NOMO-1 treated with DMSO at 0.1 percent for 48 hours (cell line): Measurements from ENCODE around the gene KIAA1671.

ENCODE experiments used
- DNase-seq: peaks from one replicate; lab custom pipeline; 2025; ENCODE audit not compliant: unreplicated experiment; lab: John Stamatoyannopoulos, UW

KIAA1671 gene

DNA sequence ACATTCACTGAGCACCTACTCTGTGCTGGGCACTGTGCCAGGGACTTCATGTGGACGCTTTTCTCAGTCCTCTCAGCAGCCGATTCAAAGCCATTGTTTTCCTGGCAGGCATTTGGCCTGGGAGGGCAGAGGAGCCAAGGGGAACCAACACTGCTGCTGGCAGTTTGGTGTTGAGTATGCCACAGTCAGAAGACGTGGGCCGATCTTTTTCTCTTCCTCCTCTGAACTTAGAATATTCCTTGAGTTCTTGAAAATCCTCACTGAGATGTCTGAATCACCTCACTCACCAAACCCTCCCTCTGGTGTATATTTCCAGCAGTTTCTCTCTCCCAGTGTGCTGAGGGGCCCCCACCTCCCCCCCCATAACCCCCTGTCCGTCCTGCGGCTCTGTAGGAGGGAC lies 132.6 kb downstream of the KIAA1671 start:
- no peak for DNase-seq

DNA sequence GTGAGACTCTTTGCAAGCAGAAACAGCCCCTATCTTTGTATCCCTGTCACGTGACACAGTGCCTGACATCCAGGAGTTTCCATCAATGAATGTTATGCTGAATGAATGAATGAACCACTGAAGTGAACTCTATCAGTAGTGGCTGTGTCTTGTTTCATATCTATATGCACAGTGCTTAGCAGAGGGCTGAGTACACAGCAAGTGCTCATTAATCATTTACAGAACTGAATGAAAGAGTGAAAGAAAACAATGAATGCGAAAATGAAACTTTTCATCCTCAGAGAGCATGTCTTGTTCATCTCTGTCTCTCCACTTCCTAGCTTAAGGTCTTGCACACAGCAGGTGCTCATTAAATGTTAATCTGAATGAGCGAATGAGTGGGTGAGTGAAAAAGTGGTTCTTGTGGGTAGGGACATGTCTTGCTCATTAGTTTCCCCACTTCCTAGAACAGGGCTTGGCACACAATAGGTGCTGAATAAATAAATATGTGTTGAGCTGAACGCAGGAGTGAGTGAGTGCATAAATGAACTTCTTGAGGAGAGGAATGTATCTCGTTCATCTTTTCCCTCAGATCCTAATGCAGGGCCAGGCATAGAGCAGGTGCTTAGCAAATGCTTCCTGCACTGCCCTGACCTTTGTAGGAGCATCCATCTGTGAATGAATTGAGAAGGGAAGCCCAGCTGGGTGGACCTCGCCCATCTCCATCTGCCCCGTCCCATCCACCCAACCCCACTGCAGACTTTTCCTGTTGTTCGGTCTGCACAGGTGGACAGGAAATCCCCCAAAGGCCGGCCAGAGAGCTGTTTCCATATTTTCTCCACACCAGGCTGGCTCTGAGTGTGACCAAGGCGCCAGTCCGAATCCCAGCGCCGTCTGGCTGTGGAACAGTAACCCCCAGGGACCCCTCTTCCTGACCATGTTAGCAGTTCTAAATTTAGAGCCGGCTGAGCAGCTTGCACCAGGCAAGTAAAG lies 133.7 kb downstream of the KIAA1671 start:
- DNase-seq: no peak

DNA sequence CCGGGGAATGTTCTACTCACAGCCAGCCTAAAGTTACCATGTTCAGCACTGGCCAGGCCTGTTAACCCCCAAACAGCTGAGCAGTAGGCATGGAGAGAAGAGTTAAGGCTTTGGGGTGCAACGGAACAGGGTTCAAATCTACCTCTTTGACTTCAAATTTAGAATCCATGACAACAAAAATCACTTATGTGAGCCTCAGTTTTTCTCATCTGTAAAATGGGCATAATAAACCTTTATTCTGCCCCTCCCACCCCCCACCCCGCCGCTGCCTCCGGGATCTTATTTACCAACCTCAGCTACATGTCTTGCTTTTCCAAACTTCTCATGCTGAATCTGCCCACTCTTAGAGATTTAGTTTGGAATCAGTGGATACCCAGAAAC lies 134.4 kb downstream of the KIAA1671 start:
- no peak for DNase-seq

DNA sequence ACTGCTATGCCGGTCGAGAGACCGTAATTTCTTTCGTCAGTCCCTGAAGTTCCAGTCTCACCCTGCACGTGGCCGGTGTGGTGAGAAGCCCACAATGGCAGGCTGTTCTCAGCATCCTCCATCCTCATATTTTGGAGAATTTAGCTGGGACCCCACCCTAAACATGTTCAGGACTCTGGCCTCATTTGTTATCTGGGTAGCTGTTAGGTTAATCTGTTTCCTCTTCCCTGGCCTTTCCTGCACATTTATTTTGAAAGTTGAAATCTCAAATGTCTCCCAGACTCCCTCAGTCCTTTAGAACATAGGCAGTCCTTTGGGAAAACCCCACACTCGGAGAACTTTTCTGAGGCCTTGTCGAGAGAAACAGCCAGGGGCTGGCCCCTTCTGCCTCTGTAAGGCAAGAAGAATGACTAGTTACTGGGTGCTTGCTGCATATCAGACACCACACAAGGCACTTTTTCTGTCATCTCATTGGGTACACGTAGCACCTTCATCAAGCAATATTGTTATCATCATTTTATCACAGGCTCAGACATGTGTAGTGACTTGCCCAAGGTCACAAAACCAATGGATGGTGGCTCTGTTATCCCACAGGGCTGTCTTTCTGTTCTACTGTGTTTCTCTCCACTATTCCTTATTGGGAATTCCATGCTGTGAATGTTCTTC lies 137.8 kb downstream of the KIAA1671 start:
- no peak for DNase-seq

DNA sequence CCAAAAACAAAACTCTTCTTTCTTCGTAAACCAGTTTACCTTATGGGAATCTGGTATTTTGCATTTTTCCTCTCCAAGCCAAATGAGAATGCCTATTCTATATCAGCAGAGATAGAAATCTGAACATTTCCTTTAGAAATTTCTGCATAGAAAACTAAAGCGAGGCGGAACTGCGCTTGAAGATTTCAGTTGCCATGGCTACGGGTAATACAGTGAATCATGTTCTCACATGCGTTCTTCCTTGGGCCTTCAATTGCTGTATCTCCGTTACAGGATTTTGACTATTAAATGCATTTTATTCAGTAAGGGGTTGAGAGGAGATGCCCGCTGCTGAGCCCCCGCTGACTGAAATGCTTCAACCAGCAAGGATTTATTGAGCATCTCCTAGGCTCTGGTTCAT lies 138.9 kb downstream of the KIAA1671 start:
- no peak for DNase-seq

DNA sequence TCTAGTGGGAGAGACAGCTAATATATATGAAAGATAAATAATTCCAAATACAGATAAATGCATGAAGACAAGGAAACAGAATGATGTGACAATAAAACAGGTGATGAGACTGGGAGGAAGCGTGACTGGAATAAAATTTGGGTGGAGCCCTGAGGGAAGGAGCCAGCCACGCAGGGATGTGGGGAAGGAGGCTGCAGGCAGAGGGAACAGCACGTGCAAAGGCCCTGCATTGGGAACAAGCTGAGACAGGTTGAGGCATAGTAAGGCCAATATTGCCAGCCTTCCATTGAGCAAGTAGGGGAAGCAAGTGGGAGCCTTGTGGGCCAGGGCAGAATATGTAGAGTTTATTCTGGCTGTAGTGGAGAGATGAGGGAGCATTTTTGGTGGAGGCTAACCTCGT lies 139.6 kb downstream of the KIAA1671 start:
- no peak for DNase-seq

DNA sequence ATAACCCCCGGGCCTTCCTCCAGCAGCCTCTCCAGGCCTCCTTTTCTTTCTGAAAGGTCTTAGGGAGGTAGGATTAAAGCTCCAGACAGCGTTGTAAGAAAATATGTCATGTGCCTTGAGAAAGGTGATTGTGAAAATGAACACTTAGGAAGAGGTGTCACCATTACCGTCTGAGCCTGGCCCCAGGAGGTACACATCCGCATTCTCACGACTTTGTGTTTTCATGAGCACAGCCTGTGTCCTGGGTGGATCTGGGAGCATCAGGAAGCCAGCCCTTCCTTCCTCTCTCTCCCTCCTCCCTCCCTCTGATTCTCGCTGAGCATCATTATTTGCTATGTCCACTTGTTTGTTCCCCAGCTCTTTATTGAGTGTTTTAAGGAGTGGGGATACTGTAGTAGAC lies 142.1 kb downstream of the KIAA1671 start:
- no peak for DNase-seq

DNA sequence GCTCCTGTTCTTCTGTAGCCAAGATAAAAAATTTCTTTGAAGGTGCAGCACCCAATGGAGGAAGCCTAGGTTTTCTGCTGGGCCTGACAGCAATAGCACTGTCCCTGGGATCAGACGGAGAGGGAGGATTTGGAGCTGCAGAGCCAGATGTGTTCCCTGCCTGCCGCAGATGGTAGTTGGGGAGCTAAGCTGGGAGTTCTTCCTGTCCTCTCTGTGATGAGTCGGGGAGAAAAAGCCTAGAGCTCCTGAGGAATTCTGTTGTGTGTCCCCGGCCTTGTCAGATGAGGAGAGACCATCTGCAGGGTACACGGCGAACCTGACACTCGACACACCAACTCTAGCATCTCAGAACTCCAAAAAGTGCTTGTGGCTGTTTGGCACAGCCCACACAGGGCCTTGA lies 143.4 kb downstream of the KIAA1671 start:
- DNase-seq: no peak

DNA sequence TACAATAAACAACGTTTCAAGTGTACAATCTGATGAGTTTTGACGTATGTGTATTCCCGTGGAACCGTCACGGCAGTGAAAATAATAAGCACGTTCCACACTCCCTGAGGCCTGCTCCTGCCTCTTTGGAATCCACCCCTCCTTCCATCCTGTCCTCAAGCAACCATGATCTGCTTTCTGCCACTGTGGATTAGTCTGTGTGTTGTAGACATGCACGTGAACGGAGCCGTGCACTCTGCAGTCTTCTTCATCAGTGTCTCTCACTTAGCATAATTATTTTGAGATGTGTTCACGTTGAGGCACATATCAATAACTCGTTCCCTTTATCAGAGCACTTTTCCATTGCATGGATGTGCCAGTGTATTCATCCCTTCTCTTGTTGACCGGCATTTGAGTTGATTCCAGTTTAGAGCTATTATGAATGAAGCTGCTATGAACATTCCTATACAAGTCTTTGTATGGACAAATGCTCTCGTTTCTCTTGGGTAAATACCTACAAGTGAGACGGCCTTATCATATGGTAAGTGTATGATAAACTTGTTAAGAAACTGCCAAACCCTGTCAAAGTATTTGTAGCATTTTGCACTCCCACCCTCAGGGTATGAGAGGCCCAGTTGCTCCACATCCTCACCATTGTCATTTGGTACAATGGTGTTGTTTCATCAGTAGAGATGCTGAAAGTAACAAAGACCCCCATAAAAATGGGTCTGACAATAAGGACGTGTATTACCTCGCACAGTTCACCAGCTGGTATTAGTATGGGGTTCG lies 144.3 kb downstream of the KIAA1671 start:
- no peak for DNase-seq

DNA sequence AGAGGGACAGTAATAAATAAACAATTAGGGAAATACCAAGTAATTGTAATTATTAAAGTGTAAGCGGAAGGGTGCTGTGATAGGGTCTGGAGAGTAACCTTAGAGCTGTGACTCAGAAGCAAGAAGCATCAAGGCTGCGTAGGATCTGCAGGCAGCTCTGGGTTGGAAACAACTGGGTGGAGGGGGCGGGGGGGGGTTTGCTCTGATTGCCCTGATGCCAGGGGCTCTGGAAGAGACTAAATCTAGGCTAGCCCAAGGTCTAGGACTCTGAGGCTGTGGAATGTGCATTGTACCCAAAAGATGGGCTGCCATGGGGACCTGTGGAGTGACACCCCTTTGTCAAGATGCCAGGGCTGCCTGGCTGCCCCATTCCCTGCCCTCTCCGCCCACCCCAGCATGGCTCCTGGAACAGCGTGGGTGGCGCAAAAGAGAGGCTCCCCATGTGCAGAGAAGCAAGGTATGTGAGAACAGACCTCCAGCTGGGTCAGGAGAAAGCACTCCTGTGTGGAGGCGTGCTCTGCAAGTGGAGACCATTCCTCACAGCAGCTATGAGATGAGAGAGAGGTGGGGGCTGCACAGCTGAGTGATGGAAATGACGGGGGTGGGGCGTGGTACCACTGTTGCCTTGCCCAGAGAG lies 146.0 kb downstream of the KIAA1671 start:
- no peak for DNase-seq

DNA sequence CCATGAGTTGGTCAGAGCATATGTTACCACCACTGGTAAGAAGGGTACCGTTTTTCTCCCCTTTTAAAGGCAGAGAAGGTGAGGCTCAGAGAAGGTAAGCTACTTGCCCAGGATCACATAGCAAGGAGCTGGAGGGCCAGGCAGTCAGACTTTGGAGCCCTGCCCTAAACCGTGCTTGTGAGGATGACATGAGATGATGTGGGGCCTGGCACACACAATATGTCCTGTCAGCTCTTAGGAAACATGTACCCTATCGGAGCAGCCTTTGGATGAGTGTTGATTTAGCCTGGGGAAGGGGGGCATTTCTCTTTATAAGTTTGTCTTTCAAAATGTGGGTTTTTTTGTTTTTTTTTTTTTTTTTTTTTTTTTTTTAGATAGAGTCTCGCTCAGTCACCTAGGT lies 146.7 kb downstream of the KIAA1671 start:
- no peak for DNase-seq

DNA sequence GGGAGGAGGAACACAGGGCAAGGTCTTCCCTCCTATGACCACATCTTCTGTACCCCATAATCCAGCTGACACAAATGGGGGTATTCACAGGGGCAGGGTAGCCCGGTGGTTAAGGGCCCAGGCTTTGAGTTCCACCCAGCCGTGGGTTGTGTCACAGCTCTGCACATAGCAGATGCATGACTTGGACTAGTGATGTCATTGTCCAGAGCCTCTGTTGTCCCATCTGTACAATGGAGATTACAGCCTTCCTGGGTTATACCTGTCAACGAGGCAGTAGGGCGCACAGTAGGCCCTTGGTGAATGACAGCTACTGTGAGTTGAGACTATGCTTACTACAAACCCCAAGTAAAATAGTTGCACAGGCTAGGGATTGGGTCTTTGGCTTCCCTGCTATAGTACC lies 147.9 kb downstream of the KIAA1671 start:
- no peak for DNase-seq

DNA sequence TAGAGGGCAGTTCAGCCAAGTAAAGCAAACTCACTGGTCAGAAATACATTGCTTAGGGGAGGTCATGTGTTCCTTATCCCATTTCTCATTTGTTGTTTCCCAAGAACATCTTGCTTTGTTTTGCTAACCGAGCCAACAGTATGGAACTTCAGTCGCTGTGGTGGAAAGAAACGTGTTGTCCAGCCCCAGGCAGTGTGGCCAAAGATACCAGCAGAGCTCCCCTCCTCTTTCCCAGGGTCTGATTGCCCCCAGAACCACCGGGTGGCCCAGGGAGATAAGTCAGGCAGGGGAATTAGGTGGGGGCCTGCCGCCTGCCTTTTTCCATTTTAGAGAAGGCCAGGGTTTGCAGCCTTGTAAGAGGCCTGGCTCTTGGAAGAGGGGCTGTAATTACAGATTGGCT lies 148.4 kb downstream of the KIAA1671 start:
- DNase-seq: no peak

DNA sequence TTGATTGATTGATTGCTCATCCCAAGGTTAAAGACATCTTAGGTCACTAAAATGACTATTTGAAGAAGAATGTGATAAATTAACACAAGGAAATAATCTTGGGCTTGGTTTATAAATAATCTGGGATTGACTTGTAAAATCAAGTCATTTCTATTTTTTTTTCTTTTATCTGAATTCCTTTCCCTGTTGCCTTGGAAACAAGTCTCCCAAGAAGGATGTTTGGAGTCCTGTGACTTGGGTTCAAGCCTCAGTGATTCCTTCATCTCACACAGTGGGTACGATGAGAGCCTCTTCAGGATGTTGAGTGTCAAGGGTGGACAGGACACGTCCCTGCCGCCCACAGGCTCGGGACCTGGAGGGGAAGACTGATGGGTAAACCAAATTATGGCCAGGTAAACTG lies 149.0 kb downstream of the KIAA1671 start:
- no peak for DNase-seq

DNA sequence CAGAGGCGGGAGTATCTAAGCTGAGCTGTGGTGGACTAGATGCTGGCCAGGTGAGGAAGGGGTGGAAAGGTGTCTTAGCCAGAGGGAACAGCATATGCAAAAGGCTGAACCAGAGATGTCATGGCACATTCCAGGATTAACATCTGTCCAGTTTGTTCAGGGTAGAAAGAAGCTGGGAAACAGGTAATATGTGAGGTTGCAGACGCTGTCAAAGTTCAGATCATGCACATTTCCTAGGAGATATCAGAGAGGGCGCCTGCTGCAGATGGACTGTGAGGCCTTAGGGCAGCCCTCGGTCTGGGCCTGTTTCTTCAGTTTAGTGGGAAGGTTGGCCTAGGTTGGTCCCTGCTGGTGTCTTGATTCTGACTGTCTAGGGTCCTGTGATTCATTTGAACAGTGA lies 149.5 kb downstream of the KIAA1671 start:
- no peak for DNase-seq

DNA sequence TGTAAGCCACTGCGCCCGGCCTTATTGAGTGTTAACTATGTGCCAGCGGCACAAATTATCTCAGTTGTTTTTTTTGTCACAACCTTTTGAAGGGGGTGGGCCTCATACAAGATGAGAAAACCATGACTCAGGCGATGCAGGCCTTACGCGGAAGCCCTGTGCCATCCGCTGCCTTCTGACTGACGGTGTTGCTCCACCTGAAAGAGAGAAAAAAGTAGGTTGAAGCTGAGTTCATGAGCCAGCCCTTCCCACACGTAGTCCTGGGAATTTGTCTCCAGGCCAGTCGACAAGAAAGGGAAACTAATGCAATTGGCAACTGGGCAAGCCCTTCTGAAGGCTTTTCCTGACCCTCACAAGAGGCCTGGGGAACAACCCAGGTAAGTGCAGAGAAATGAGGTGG lies 150.2 kb downstream of the KIAA1671 start:
- no peak for DNase-seq

DNA sequence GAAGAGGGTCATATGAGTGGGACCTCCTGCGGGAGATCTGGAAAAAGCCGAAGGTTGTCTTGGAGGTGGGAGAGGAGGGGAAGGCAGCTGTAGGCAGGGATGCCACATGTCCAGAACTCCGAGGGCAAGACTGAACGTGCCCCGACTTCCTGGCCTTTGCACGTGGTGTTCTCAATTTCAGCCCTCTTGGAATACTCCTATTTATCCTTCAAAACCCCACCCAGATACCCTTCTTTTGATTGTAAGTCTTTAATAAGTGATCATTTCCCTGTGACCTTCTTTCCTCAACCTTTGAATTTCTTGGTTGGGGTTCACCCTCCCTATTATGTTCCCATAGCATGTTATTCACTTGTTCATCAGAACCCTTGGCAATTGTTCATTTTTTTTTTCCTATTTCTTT lies 151.9 kb downstream of the KIAA1671 start:
- no peak for DNase-seq

DNA sequence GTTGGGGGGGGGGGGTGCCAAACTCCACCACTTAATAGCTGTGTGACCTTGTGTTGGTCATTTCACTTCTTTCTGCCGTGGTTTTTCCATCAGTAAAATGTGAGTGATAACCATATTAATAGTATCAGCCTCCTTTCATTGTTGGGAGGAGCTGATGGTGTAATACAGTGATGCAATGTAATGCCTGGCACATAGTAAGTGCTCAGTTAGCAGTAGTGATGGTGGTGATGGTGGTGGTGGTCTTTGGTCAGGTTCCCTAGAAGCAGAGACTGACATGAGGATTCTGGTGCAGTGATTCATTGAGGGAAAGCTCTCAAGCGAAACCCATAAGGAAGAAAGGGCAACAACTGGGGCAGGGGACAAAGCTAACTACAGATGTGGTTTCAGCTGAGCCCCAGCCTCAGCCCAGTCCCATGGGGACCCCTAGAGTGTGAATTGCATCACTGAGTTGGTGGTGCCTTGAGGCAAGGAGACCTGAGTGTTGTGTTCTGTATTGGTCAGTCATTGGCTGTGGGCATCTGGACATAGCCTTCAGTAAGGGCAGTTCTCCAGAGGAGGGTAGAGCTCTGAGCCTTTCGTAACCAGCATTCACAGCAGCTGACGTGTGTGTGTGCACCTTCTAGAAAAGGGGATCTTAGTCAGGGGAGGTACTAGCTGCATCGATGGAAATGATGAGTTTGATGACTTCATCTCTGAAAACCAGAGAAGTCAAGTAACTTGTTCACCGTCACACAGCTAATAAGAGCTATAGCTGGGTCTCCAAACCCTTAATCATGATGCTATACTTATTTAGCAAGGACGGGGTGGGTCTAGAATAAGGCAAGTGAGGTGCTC lies 153.5 kb downstream of the KIAA1671 start:
- no peak for DNase-seq

DNA sequence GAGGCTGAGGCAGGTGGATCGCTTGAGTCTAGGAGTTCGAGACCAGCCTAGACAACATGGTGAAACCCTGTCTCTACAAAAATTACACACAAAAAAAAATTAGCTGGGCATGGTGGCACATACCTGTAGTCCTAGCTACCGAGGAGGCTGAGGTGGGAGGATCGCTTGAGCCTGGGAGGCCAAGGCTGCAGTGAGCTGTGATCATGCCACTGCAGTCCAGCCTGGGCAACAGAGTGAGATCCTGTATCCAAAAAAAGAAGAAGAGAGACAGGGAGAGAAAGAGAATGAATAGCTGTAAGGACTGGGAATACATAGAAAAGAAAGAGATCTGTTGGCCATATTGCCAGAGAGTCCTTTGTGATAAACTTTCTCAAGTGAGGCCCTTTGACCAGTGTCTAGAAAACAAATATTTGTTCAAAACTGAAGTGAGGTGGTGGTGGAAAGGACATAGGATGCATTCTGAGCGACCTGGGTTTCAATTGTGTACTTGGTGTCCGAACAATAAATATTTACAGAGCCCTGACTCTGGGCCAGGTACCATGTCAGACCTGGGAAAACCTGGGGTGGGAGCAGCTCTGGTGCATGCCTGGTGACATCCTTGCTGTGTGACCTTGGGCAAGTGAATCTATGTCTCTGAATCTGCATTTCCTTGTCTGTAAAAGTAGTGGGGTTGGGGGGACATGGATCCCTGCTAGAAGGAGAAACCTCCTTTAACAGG lies 157.5 kb downstream of the KIAA1671 start:
- DNase-seq: no peak

DNA sequence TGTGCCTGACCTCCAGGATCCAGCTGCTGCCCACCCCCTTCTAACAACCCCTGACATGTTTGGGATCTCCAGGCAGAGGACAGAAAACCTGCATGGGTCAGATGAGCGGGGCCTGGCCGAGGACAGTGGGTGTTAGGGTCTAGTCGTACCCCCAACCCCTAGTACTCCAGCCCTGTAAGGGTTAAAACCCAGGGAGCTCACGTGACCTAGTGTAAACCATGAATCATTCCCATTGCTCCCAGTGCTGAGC lies 158.0 kb downstream of the KIAA1671 start:
- no peak for DNase-seq
